Measurements from ENCODE around the gene CIAO3.
"Not testable (repeated sequence)": the region's sequence is repeated elsewhere in the genome, so short reads cannot be mapped to it uniquely, and the experiment has no call there.

The CIAO3 gene

GRCh38 chr16:721765-722540 is 18.8 kb downstream of the CIAO3 start:
- DNase-seq = no peak

DNA sequence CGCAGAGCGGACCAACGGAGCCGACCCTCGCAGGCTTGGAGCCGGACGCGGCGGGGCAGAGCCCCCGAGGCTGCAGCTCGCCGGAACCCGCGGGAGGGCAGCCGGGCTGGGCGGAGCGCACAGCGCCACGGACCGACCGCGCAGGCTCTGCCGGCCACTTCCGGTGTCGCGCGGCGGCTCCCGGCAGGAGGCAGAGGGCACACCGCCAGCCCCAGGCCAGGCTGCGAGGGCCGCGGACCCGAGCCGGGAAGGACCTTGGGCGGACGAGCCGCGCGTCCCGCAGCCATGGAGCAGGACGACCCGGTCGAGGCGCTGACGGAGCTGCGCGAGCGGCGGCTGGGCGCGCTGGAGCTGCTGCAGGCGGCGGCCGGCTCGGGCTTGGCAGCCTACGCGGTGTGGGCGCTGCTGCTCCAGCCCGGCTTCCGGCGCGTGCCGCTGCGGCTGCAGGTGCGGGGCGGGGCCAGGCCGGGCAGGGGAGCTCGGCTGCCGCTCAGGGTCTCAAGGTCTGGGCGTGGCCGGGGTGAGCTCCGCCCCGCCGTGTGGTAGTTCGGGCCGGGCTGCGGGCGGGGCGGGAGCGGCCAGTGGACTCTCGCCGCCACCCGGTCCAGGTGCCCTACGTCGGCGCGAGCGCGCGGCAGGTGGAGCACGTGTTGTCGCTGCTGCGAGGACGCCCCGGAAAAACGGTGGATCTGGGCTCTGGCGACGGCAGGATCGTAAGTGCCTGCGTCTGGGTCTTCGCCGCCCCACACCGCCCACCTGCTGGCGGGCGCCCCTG is 19.6 kb downstream of the CIAO3 start, which contains the start of gene ANTKMT:
Gene ANTKMT, plus strand, starts transcription at position 157 of the 775 bp plus-strand sequence. Its CDS starts 129 bp downstream, at position 286.
- peak; percentile 57 for DNase-seq

DNA sequence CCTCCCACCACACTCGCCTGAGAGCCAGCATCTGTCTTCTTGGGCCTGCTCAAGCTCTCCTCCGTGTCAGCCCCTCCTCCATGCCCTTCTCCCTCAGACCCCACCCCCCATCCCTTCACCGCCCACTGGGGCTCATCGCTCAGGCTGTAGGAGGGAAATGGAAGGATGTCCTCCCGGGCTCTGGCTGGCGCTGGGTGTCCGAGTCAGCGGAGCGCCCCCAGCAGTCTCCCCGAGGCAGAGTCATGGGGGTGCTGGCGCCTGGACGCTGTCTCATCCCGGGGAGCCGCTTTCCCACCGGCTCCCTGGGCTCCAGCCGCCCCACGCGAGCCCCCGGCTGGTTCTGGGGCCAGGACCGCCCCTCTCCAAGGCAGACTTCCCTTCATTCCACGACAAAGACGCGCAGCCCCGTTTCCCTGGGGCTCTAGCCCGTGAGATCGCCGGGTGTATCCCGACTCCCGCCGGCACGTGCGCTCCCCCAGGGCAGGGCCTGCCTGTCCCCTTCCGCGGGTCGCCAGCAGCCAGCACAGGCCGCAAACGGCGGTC is 20.3 kb downstream of the CIAO3 start:
- DNase-seq = no peak

DNA sequence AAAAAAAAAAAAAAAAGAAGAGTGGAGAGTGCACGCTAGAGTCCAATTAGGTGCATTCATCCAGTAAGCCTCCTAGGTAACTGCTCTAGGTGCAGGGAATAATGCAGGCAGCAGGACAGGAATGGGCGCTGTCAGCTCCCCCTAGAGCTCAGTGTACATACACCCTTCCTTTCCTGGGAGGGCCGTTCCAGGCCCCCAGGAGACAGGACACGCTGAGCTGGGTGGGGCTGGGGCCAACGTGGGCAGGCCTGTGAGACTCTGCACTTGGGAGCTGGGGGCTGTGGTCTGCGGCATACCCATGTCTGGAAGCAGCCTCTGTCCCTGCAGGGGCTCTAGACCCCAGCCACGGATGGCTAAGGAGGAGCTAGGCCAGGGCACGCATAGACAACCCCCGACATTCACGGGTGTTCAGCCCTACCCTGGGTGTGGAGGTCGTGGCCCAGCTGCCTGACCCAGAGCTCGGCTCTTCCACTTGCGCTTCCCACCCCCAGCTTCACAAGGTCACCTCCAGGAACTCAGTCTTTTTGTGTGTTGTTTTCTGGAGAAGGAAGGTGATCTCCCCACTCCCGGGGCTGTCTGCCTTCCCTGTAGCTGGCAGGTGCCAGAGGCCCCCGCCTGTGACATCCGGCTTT is 20.9 kb downstream of the CIAO3 start:
- no peak for DNase-seq

DNA sequence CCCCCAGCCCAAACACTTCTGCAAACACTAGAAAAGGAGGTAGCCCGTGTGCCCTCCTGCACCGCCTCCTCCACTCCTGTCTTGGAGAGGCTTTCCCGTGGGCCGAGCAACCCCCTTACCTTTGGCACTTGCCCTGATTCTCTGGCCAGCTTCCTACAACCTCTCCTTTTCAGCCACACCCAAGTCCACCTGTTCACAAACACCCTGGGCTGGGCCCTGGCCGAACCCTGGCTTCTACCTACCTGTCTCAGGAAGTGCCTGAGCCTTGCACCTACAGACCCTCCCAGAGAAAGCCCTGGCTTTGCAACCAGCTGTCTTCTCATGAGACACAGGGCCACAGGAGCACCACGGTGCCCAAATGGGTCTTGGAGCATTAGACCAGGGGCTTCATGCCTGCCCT is 21.9 kb downstream of the CIAO3 start:
- DNase-seq = no peak

- no peak for DNase-seq
Measured at GRCh38 chr16:718389-718788, 22.4 kb downstream of the CIAO3 start.

DNA sequence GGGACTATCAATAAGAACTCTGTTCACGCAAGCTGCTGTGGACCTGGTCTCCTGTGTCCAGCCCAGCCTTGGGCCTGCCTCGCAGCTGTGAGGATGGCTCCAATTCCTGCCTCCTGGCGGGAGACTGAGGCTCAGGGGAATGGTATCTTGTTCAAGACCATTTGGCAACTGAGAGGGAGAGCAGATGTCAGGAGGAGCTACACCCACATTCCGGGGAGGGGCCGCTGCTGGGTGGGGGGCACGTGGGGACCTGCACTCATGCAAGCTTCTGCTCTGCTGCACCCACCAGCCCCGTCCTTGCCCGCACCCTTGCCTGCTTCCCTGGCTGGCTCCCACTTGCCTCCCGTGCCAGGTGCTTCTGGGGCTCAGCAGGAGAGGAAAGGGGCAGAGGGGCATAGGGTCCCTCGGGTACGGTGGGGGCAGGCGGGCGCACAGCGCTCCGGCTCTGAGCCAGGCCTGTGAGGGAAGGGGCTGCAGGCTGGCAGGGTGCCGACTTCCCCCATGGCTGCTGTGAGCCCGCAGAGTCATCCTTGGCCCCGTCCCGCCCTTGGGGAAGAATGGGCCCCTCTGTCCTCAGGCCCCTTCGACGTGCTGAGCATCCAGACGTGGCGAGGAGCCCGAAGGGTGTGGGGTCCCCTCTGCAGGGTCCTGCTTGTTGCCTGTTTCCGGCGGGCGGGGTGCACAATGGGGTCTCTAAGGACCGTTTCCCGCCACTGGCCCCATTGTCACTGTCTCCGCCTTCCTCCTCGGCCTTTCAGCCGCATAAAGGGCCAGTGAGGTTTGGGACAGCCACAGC is 23.1 kb downstream of the CIAO3 start:
- DNase-seq = no peak

- DNase-seq = no peak
Measured at GRCh38 chr16:716768-717325, 23.9 kb downstream of the CIAO3 start.

- DNase-seq = no peak
Measured at GRCh38 chr16:716200-716568, 24.6 kb downstream of the CIAO3 start.

DNA sequence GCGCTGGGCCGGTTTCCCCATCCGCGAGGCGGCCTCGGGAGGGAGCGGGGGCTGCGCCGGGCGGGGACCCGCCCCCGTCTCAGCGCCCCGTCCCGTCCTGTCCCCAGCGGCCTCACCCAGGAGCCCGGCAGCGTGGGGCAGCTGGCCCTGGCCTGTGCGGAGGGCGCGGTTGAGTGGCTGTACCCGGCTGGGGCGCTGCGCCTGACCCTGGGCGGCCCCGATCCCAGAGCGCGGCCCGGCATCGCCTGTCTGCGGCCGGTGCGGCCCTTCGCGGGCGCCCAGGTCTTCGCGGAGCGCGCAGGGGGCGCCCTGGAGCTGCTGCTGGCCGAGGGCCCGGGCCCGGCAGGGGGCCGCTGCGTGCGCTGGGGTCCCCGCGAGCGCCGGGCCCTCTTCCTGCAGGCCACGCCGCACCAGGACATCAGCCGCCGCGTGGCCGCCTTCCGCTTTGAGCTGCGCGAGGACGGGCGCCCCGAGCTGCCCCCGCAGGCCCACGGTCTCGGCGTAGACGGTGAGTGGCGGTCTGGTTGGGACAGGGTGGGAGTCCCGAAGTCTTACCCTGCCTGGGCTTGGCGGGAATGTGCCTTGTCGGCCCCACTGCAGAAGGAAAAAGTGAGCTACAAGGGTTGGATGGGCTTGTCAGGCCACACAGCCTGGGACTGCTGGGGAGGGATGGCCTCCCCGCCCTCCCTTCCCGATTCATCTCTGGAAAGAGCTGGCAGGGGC is 25.2 kb downstream of the CIAO3 start:
- DNase-seq = no peak

DNA sequence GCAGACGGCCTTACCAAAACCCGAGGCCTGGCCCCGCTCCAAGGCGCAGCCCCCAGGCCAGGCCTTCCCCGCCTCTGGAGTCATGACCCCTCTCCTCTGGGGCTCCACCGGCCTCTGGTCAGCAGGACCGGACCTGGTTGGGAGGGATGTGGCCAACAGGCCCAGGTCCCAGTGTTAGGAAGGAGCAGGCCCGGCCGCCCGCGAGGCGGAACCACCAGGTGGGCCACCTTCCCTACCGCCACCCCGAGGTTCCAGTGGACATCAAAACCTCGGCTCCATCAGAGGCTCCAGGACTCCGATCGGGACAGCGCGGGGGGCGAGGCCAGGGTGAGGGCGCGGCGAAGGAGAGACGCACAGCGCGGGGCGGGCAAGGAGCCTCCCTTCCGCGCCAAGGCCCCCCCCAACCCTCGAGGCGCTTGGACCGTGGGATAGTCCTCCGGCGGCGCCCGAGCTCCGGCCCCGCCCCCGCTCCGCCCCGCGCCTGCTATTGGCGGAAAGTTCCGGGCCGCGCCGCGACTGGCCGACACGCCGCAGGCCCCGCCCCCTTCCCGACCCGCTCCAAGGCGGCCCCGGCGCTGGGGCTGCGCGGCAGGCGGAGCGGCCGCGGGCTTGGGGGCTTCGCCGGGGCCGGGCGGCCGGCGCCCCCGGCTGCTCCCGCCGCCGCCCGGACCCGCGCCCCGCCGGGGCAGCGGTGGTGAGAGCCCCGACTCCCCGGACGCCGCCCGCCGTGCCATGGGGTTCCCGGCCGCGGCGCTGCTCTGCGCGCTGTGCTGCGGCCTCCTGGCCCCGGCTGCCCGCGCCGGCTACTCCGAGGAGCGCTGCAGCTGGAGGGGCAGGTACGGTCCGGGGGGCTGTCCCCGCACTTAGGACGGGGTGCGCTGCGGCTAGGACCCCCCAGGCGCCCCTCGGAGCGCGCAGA is 26.0 kb downstream of the CIAO3 start, which contains the start of gene METRN:
Gene METRN, plus strand, starts transcription at position 561 of the 919 bp plus-strand sequence. Its CDS starts 172 bp downstream, at position 733.
- peak; percentile 41 for DNase-seq

GRCh38 chr16:714079-714478 is 26.7 kb downstream of the CIAO3 start:
- no peak for DNase-seq

- not testable (repeated sequence) for DNase-seq
Measured at GRCh38 chr16:712740-713250, 28.0 kb downstream of the CIAO3 start.

GRCh38 chr16:711548-712320 is 29.1 kb downstream of the CIAO3 start:
- peak; percentile 24 for DNase-seq

GRCh38 chr16:711084-711483 is 29.7 kb downstream of the CIAO3 start:
- DNase-seq = no peak

- DNase-seq = no peak
Measured at GRCh38 chr16:710500-711075, 30.2 kb downstream of the CIAO3 start.

DNA sequence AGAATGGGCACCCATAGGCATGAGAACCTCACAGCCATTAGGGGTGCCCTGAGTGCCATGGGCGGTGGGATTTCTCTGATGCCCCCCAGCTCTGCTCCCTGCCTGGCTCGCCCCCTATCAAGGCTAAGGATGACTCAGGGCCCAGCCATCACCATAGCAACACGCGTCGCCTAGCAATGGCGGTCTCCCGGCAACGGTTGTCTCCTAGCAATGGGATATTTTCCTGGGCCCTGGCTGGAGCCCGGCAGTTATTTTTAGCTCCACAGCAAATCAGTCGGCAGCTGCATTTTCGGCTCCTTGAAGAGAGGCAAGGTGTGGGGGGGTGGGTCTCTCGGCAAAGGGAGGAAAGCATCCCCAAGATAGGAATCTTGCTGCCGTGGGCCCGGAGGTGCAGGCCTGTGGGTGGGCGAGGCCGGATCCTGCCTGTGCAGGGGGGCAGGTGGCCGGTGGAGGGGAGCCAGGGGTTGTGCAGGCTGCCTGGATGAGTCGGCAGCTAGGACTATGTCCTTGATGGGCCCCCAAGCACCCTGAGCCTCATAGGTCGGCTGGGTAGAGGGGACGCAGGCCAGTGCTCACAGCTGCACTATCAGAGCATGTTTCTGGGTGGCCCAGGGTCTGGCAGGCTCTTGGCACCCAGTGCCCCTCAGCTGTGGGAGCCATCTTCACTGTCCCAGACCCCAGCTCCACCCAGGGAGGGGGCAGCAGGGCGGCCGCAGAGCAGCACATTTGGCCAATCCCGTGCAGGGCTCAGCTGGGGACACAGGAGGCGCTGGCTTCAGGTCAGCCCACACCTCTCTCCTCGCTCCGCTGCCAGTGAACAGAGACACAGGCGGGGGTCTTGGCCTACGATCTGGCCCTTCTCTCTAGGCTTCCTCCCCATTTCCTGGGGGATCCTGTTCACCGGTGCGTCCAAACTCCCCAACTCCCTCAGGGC is 31.0 kb downstream of the CIAO3 start:
- DNase-seq = peak; percentile 77

DNA sequence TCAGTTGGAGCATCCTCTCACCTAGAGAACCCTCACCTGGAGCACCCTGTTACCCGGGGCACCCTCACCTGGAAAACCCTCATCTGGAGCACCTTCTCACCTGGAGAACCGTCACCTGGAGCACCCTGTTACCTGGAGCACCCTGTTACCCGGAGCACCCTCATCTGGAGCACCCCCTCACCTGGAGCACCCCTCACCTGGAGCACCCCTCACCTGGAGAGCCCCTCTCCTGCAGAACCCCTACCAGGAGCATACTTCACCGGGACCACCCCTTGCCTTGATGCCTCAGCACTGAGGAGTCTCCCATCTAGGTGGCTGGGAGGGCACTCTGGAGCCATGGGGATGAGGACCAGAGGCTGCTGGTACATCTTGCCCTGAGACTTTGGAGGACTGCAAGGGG is 31.8 kb downstream of the CIAO3 start:
- DNase-seq = no peak

All from NCI-H1105 (cell line).